ENCODE measurements around the gene PPP2R3A.

DNA sequence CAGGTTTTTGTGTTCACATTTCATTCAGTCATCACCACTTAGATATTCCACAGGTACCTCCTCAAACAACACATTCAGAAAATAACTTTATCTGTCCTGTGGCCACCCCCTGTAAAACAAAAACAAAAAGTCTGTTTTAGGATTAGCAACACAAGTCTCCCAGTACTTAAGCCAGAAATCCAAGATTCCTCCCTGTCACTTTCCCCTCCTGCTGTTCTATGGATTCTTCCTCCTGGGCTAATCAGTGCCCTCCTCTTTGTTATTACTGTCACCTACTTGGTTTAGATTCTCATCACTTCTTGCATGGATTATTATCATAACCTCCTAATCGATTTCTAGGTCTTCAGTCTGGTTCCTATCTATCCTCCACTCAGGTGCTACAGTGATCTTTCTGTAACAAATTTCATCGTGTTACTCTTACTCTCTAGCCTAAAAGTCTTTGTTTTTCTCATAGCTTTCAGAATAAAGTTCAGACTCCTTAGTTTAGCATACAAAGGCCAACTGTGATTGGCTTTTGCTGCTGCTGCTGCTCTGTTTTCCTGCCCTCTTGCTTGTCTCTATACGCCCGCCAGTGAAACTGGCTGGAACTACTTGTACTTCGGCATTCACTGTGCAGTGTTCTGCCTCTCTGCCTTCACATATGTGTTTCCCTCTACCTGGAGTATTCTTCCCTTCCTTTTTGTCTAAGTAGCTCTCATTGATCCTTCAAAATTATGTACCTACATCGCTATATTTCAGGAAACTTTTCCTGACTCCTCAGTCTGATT is 32.2 kb downstream of the PPP2R3A start:
- TF ChIP-seq GLIS3 (CRISPR knock-in tag; IDR thresholded peaks at IDR 0.05) (no peak), TCF4 (CRISPR knock-in tag; IDR thresholded peaks at IDR 0.05; ENCODE audit: borderline replicate concordance) (no peak), PATZ1 (CRISPR knock-in tag; IDR thresholded peaks at IDR 0.05; ENCODE audit: borderline replicate concordance) (no peak), ZFP3 (CRISPR knock-in tag; IDR thresholded peaks at IDR 0.05) (no peak), RARB (CRISPR knock-in tag; IDR thresholded peaks at IDR 0.05) (no peak), OSR1 (CRISPR knock-in tag; IDR thresholded peaks at IDR 0.05) (no peak), ZNF8 (CRISPR knock-in tag; IDR thresholded peaks at IDR 0.05) (no peak), ZNF565 (CRISPR knock-in tag; conservative IDR thresholded peaks at IDR 0.05; ENCODE audit: low read depth) (no peak), ISL1 (CRISPR knock-in tag; IDR thresholded peaks at IDR 0.05) (no peak), SNAI2 (CRISPR knock-in tag; IDR thresholded peaks at IDR 0.05) (no peak), ZFP30 (CRISPR knock-in tag; IDR thresholded peaks at IDR 0.05) (no peak), CSDC2 (CRISPR knock-in tag; IDR thresholded peaks at IDR 0.05) (no peak), ZNF70 (CRISPR knock-in tag; IDR thresholded peaks at IDR 0.05) (no peak)
- TF ChIP-seq, protein P1, sequence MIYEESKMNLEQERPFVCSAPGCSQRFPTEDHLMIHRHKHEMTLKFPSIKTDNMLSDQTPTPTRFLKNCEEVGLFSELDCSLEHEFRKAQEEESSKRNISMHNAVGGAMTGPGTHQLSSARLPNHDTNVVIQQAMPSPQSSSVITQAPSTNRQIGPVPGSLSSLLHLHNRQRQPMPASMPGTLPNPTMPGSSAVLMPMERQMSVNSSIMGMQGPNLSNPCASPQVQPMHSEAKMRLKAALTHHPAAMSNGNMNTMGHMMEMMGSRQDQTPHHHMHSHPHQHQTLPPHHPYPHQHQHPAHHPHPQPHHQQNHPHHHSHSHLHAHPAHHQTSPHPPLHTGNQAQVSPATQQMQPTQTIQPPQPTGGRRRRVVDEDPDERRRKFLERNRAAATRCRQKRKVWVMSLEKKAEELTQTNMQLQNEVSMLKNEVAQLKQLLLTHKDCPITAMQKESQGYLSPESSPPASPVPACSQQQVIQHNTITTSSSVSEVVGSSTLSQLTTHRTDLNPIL (CRISPR knock-in tag; IDR thresholded peaks at IDR 0.05; ENCODE audit: low read depth) = no peak

All from SK-N-SH treated with all-trans-retinoic acid at 6 μM for 48 hours (cell line).